Measurements from ENCODE around the gene CEP83. TPM values are rescaled to one million over a fixed set of nuclear protein-coding genes. Genes with fewer than 3 reads are reported as not detected.

Gene CEP83
- total and polyA plus RNA-seq, 2 donors (not counting 1 experiment from before 2014, with no cell fraction given): 4.0 to 24.8 TPM

GRCh38 chr12:94421868-94422740, 37.6 kb downstream of the CEP83 start:
- 94% methylated on average over 2 of the region's 5 CpGs for WGBS (ENCODE audit: insufficient coverage)
- H3K36me3 ChIP-seq (replicated peaks in 1 of 2; ENCODE audit: control extremely low read depth in 1 of 2, control insufficient read depth in 1 of 2, extremely low read depth in 1 of 2, insufficient read depth in 2 of 2, low read length in 1 of 2): no peaks in the 10 kb centered on the region
- H3K4me1 ChIP-seq (ENCODE audit: control insufficient read depth in 2 of 2, insufficient read depth in 2 of 2, low read length in 2 of 2): no peaks in the 10 kb centered on the region
- no peak overlapping the region for H3K4me3 Mint-ChIP-seq
- H3K4me1 Mint-ChIP-seq: no peaks in the 10 kb centered on the region
- peak overlapping the region in 1 of 2 donors; percentile 30 for H3K27ac ChIP-seq (ENCODE audit: low read length in 2 of 2)
- POLR2A ChIA-PET: no interaction called here
- intact Hi-C loops (cut with micrococcal nuclease): no loop called here
- peaks cover 27% of the 10 kb centered on the region for H3K9me3 Mint-ChIP-seq (ENCODE audit: insufficient read depth)
- H3K9me3 ChIP-seq (ENCODE audit: control extremely low read depth in 1 of 3, control insufficient read depth in 2 of 3, insufficient read depth in 1 of 3, low read length in 2 of 3): peaks cover 11 to 36% (median 33%) of the 10 kb centered on the region in 3 donors
- no peak overlapping the region for H3K9ac ChIP-seq (ENCODE audit: low read length)
- H3K79me2 ChIP-seq (ENCODE audit: control insufficient read depth, insufficient read depth, low read length): peaks cover 7% of the 10 kb centered on the region
- H3K4me3 ChIP-seq (ENCODE audit: control extremely low read depth in 1 of 5, extremely low read depth in 1 of 5, insufficient read depth in 1 of 5, low read depth in 2 of 5, low read length in 4 of 5): no peak overlapping the region
- TF ChIP-seq EZH2 (IDR thresholded peaks at IDR 0.05; ENCODE audit: borderline replicate concordance, insufficient read depth, low read depth, low read length, poor library complexity, severe bottlenecking) (no peak), CTCF (IDR thresholded peaks at IDR 0.05) (no peak)
- H4K20me1 ChIP-seq (ENCODE audit: control insufficient read depth, insufficient read depth, low read length, poor library complexity, severe bottlenecking): no peaks in the 10 kb centered on the region
- H3K27ac Mint-ChIP-seq: no peak overlapping the region
- no peaks in the 10 kb centered on the region for H3K27me3 ChIP-seq (replicated peaks in 1 of 4; ENCODE audit: control extremely low read depth in 1 of 4, control insufficient read depth in 3 of 4, insufficient read depth in 4 of 4, low read length in 3 of 4)
- DNase-seq (no peak), ATAC-seq (ENCODE audit: low read depth) (no peak)
- no peak overlapping the region for H3K4me2 ChIP-seq (replicated peaks; ENCODE audit: low read depth, low read length, poor library complexity, severe bottlenecking)
- no peak overlapping the region for H2AFZ ChIP-seq (ENCODE audit: insufficient read depth, low read depth, low read length, poor library complexity, severe bottlenecking)
- CTCF ChIA-PET: no interaction called here
- no peaks in the 10 kb centered on the region for H3K27me3 Mint-ChIP-seq

- no peak overlapping the region for H3K4me3 ChIP-seq (ENCODE audit: control extremely low read depth in 1 of 5, extremely low read depth in 1 of 5, insufficient read depth in 1 of 5, low read depth in 2 of 5, low read length in 4 of 5)
- no peak overlapping the region for H3K4me3 Mint-ChIP-seq
- no peaks in the 10 kb centered on the region for H4K20me1 ChIP-seq (ENCODE audit: control insufficient read depth, insufficient read depth, low read length, poor library complexity, severe bottlenecking)
- H3K27me3 ChIP-seq (replicated peaks in 1 of 4; ENCODE audit: control extremely low read depth in 1 of 4, control insufficient read depth in 3 of 4, insufficient read depth in 4 of 4, low read length in 3 of 4): no peaks in the 10 kb centered on the region
- TF ChIP-seq CTCF (IDR thresholded peaks at IDR 0.05): no peak
- no peak for TF ChIP-seq EZH2 (IDR thresholded peaks at IDR 0.05; ENCODE audit: borderline replicate concordance, insufficient read depth, low read depth, low read length, poor library complexity, severe bottlenecking)
- no peak for DNase-seq
- no peak overlapping the region for H2AFZ ChIP-seq (ENCODE audit: insufficient read depth, low read depth, low read length, poor library complexity, severe bottlenecking)
- H3K4me1 ChIP-seq (ENCODE audit: control insufficient read depth in 2 of 2, insufficient read depth in 2 of 2, low read length in 2 of 2): peaks cover 0 to 10% of the 10 kb centered on the region in 2 donors
- H3K79me2 ChIP-seq (ENCODE audit: control insufficient read depth, insufficient read depth, low read length): peaks cover 5% of the 10 kb centered on the region
- POLR2A ChIA-PET: no interaction called here
- peaks cover 10 to 30% (median 24%) of the 10 kb centered on the region in 3 donors for H3K9me3 ChIP-seq (ENCODE audit: control extremely low read depth in 1 of 3, control insufficient read depth in 2 of 3, insufficient read depth in 1 of 3, low read length in 2 of 3)
- H3K27ac Mint-ChIP-seq: no peak overlapping the region
- H3K27me3 Mint-ChIP-seq: no peaks in the 10 kb centered on the region
- no peak for ATAC-seq (ENCODE audit: low read depth)
- WGBS (ENCODE audit: insufficient coverage): no CpG with 5 or more reads among the region's 1 CpG
- peaks cover 7% of the 10 kb centered on the region for H3K4me1 Mint-ChIP-seq
- H3K9ac ChIP-seq (ENCODE audit: low read length): no peak overlapping the region
- peaks cover 24% of the 10 kb centered on the region for H3K9me3 Mint-ChIP-seq (ENCODE audit: insufficient read depth)
- intact Hi-C loops (cut with micrococcal nuclease): no loop called here
- no peak overlapping the region for H3K4me2 ChIP-seq (replicated peaks; ENCODE audit: low read depth, low read length, poor library complexity, severe bottlenecking)
- CTCF ChIA-PET: no interaction called here
- no peak overlapping the region for H3K27ac ChIP-seq (ENCODE audit: low read length in 2 of 2)
- no peaks in the 10 kb centered on the region for H3K36me3 ChIP-seq (replicated peaks in 1 of 2; ENCODE audit: control extremely low read depth in 1 of 2, control insufficient read depth in 1 of 2, extremely low read depth in 1 of 2, insufficient read depth in 2 of 2, low read length in 1 of 2)
These were observed 41.1 kb downstream of the CEP83 start for GRCh38 chr12:94418517-94418916.
